ENCODE results near the gene LGALS14. TPM values are rescaled to one million over a fixed set of nuclear protein-coding genes. Genes with fewer than 3 reads are reported as not detected.

The LGALS14 gene
- total RNA-seq, 1 donor from 2014 or later = not detected

GRCh38 chr19:39679056-39679790 lies 25.1 kb upstream of the LGALS14 start:
- FAIRE-seq (no peak), DNase-seq (ENCODE audit: low read depth) (no peak)
- no peak overlapping the region for H3K9ac ChIP-seq (ENCODE audit: low read length)
- Mint-ChIP-seq H3K27me3 (ENCODE audit: low read depth, unreplicated experiment) (peaks cover 47% of the 10 kb centered on the region), H3K4me1 (ENCODE audit: low read depth, unreplicated experiment) (peaks cover 6% of the 10 kb centered on the region), H3K27ac (ENCODE audit: unreplicated experiment) (no peak overlapping the region), H3K9me3 (ENCODE audit: unreplicated experiment) (no peaks in the 10 kb centered on the region), H3K4me3 (ENCODE audit: unreplicated experiment) (no peak overlapping the region), H3K36me3 (ENCODE audit: low read depth, unreplicated experiment) (no peaks in the 10 kb centered on the region)
- no peak overlapping the region for H2AFZ ChIP-seq (ENCODE audit: low read depth, low read length)
- no peaks in the 10 kb centered on the region for H3K36me3 ChIP-seq (ENCODE audit: insufficient read depth, low read length)
- no peaks in the 10 kb centered on the region for H3K9me3 ChIP-seq (ENCODE audit: insufficient read depth, low read depth, low read length)
- H3K4me2 ChIP-seq (ENCODE audit: low read length) = no peak overlapping the region
- H3K4me1 ChIP-seq (ENCODE audit: insufficient read depth, low read length) = no peaks in the 10 kb centered on the region
- no peaks in the 10 kb centered on the region for H4K20me1 ChIP-seq (ENCODE audit: insufficient read depth, low read length)
- no peaks in the 10 kb centered on the region for H3K79me2 ChIP-seq (ENCODE audit: insufficient read depth, low read length)
- H3K27me3 ChIP-seq (ENCODE audit: insufficient read depth, low read length) = no peaks in the 10 kb centered on the region
- H3K27ac ChIP-seq (ENCODE audit: low read depth, low read length) = no peak overlapping the region
- TF ChIP-seq EZH2 (IDR thresholded peaks at IDR 0.05; ENCODE audit: insufficient read depth, low read length) = no peak
- TF ChIP-seq CTCF (IDR thresholded peaks at IDR 0.05; ENCODE audit: insufficient read depth, low read depth, low read length) = no peak
- H3K4me3 ChIP-seq (ENCODE audit: insufficient read depth, low read depth, low read length) = no peak overlapping the region

DNA sequence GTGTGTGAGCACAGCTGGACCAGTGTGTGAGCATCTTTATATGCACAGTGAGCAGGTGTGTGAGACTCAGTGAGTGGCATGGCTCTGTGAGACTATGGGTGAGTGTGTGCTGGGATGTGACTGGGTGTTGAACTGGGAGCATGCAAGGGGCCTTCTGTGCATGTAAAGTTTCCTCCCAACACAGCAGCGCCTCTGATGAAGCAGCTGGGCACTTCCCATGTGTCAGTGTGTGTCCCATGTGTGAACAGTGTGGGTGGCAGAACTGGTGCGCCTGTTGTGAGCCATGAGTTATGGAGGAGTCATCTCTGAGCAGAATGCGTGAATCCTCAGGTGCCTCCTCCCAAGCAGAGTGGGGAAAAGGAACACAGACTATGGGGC lies 24.5 kb upstream of the LGALS14 start:
- Histone ChIP-seq H3K4me3 (ENCODE audit: insufficient read depth, low read depth, low read length) (no peak overlapping the region), H2AFZ (ENCODE audit: low read depth, low read length) (no peak overlapping the region), H3K36me3 (ENCODE audit: insufficient read depth, low read length) (no peaks in the 10 kb centered on the region), H3K4me2 (ENCODE audit: low read length) (no peak overlapping the region), H3K27me3 (ENCODE audit: insufficient read depth, low read length) (no peaks in the 10 kb centered on the region), H3K79me2 (ENCODE audit: insufficient read depth, low read length) (no peaks in the 10 kb centered on the region), H3K9ac (ENCODE audit: low read length) (no peak overlapping the region), H4K20me1 (ENCODE audit: insufficient read depth, low read length) (no peaks in the 10 kb centered on the region), H3K4me1 (ENCODE audit: insufficient read depth, low read length) (no peaks in the 10 kb centered on the region), H3K9me3 (ENCODE audit: insufficient read depth, low read depth, low read length) (no peaks in the 10 kb centered on the region), H3K27ac (ENCODE audit: low read depth, low read length) (no peak overlapping the region)
- Mint-ChIP-seq H3K27ac (ENCODE audit: unreplicated experiment) (no peak overlapping the region), H3K4me3 (ENCODE audit: unreplicated experiment) (no peak overlapping the region), H3K36me3 (ENCODE audit: low read depth, unreplicated experiment) (no peaks in the 10 kb centered on the region), H3K4me1 (ENCODE audit: low read depth, unreplicated experiment) (peaks cover 10% of the 10 kb centered on the region), H3K9me3 (ENCODE audit: unreplicated experiment) (no peaks in the 10 kb centered on the region), H3K27me3 (ENCODE audit: low read depth, unreplicated experiment) (peaks cover 49% of the 10 kb centered on the region)
- TF ChIP-seq EZH2 (IDR thresholded peaks at IDR 0.05; ENCODE audit: insufficient read depth, low read length) (no peak), CTCF (IDR thresholded peaks at IDR 0.05; ENCODE audit: insufficient read depth, low read depth, low read length) (no peak)
- FAIRE-seq (no peak), DNase-seq (ENCODE audit: low read depth) (no peak)

DNA sequence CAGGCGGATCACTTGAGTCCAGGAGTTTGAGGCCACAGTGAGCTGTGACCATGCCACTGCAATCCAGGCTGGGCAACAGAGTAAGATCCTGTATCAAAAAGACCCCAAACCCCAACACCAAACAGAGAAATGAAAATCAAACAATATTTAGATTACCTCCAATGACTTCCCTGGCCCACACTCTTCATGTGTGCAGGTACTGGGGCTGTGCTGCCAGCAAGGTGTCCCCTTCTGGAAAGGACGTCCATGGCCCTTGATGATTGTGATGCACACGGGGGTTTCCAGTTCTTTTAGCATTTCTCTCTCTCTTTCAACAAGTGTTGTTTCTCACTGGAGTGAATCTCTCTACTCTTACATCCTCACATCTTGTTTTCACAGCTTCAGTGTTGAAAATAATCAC lies 23.7 kb upstream of the LGALS14 start:
- no peak overlapping the region for H2AFZ ChIP-seq (ENCODE audit: low read depth, low read length)

More for the DNA sequence above, 23.7 kb upstream of the LGALS14 start:
- no peak overlapping the region for H3K27ac ChIP-seq (ENCODE audit: low read depth, low read length)
- no peaks in the 10 kb centered on the region for H3K36me3 Mint-ChIP-seq (ENCODE audit: low read depth, unreplicated experiment)
- no peak overlapping the region for H3K4me2 ChIP-seq (ENCODE audit: low read length)
- no peaks in the 10 kb centered on the region for H3K9me3 ChIP-seq (ENCODE audit: insufficient read depth, low read depth, low read length)
- H3K9me3 Mint-ChIP-seq (ENCODE audit: unreplicated experiment) = no peaks in the 10 kb centered on the region
- H3K36me3 ChIP-seq (ENCODE audit: insufficient read depth, low read length) = no peaks in the 10 kb centered on the region
- FAIRE-seq (no peak), DNase-seq (ENCODE audit: low read depth) (no peak)
- no peaks in the 10 kb centered on the region for H3K27me3 ChIP-seq (ENCODE audit: insufficient read depth, low read length)
- H3K27me3 Mint-ChIP-seq (ENCODE audit: low read depth, unreplicated experiment) = peaks cover 45% of the 10 kb centered on the region
- TF ChIP-seq CTCF (IDR thresholded peaks at IDR 0.05; ENCODE audit: insufficient read depth, low read depth, low read length) (no peak), EZH2 (IDR thresholded peaks at IDR 0.05; ENCODE audit: insufficient read depth, low read length) (no peak)
- H3K4me1 ChIP-seq (ENCODE audit: insufficient read depth, low read length) = no peaks in the 10 kb centered on the region
- no peaks in the 10 kb centered on the region for H4K20me1 ChIP-seq (ENCODE audit: insufficient read depth, low read length)
- H3K4me1 Mint-ChIP-seq (ENCODE audit: low read depth, unreplicated experiment) = peaks cover 10% of the 10 kb centered on the region
- H3K79me2 ChIP-seq (ENCODE audit: insufficient read depth, low read length) = no peaks in the 10 kb centered on the region
- no peak overlapping the region for H3K27ac Mint-ChIP-seq (ENCODE audit: unreplicated experiment)
- no peak overlapping the region for H3K4me3 Mint-ChIP-seq (ENCODE audit: unreplicated experiment)
- H3K4me3 ChIP-seq (ENCODE audit: insufficient read depth, low read depth, low read length) = no peak overlapping the region
- no peak overlapping the region for H3K9ac ChIP-seq (ENCODE audit: low read length)
